Right atrium auricular region (tissue), 2 donors: ENCODE results near the gene SORBS2. TPM values are rescaled to one million over a fixed set of nuclear protein-coding genes. Genes with fewer than 3 reads are reported as not detected.

Experiments
- DNase-seq: peaks from one replicate; pipeline ENCODE4 v3.0.0-alpha.2; 2019; ENCODE audit warnings: low spot score
- H3K27ac ChIP-seq, 2 donors: fragments of 200-600 bp; sonication (generic); 1 replicate in 1 of 2; 2 replicates in 1 of 2; pipeline ENCODE4 v1.5.1; 2016 to 2019
- H3K27me3 ChIP-seq, 2 donors: fragments of 200-600 bp; sonication (generic); one replicate each; pipeline versions ENCODE4 v1.5.1 to v1.6.0; 2017 to 2019
- H3K36me3 ChIP-seq: fragments of 200-600 bp; sonication (generic); one replicate; pipeline ENCODE4 v1.5.1; 2016
- H3K4me1 ChIP-seq, 2 donors: fragments of 200-600 bp; sonication (generic); one replicate each; pipeline versions ENCODE4 v1.5.1 to v1.6.0; 2017 to 2019
- H3K4me3 ChIP-seq, 2 donors: fragments of 200-600 bp; sonication (generic); 1 replicate in 1 of 2; 2 replicates in 1 of 2; pipeline ENCODE4 v1.5.1; 2017 to 2019; ENCODE audit warnings: mild to moderate bottlenecking in 1 of 2, moderate library complexity in 1 of 2
- H3K9me3 ChIP-seq, 2 donors: fragments of 200-600 bp; sonication (generic); one replicate each; pipeline ENCODE4 v1.5.1; 2019
- total RNA-seq, 2 donors: library from RNA; depleted of rRNA; stranded (reverse); fragments of >200 nt; gene quantifications; one replicate each; pipeline ENCODE4 v1.1.0, GENCODE V29; 2016
- TF ChIP-seq, protein P1 (sequence below), 2 donors: fragments of 200-600 bp; sonication (generic); IDR thresholded peaks; one replicate each; pipeline ENCODE4 v1.5.1; 2019; ENCODE audit warnings: antibody characterized with exemption in 2 of 2

Gene SORBS2
- total RNA-seq, 2 donors from 2014 or later, result 530 to 741 TPM

DNA sequence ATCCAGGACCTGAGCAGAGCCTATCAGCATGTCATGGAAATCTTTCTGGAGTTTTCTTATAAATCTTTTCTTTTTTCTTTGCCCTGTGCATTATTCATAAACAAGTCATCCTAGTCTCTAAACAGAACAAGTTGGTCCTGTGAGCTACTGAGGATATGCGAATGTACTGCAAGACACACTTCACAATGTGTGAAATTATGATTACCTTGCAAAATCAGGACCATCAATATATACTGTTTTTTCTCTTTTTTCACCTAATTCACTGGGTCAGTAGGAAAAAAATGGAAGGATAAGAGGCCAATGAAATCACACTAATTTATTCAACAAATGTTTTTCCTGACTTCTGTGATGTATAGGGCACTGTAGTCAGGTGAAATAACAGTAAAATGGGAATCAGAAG lies 14.4 kb upstream of the SORBS2 start:
- Histone ChIP-seq H3K9me3 (no peaks in the 10 kb centered on the region), H3K4me1 (peaks cover 0 to 5% of the 10 kb centered on the region in 2 donors), H3K27me3 (no peaks in the 10 kb centered on the region), H3K27ac (no peak overlapping the region), H3K4me3 (no peak overlapping the region), H3K36me3 (no peaks in the 10 kb centered on the region)
- DNase-seq, result no peak
- TF ChIP-seq, protein P1, sequence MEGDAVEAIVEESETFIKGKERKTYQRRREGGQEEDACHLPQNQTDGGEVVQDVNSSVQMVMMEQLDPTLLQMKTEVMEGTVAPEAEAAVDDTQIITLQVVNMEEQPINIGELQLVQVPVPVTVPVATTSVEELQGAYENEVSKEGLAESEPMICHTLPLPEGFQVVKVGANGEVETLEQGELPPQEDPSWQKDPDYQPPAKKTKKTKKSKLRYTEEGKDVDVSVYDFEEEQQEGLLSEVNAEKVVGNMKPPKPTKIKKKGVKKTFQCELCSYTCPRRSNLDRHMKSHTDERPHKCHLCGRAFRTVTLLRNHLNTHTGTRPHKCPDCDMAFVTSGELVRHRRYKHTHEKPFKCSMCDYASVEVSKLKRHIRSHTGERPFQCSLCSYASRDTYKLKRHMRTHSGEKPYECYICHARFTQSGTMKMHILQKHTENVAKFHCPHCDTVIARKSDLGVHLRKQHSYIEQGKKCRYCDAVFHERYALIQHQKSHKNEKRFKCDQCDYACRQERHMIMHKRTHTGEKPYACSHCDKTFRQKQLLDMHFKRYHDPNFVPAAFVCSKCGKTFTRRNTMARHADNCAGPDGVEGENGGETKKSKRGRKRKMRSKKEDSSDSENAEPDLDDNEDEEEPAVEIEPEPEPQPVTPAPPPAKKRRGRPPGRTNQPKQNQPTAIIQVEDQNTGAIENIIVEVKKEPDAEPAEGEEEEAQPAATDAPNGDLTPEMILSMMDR (IDR thresholded peaks at IDR 0.05), result no peak

DNA sequence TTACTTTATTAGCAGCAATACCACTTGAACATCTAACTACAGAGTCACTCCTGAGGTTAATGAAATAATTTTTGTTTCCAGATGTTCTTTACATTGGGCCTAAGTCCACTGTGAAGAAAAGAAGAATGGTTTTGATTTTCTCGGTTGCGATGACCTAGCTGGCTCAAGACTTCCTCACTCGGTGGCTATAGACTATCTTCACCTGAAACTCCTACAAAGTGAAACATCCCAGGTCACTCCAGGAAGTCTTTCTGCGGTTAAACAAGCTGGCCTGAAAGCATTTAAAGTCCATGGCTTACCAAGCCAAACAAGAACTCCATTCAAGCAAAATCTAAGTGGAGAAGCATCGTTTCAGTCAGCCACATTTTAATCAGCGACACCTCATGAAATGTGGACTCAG lies 13.7 kb upstream of the SORBS2 start:
- no peaks in the 10 kb centered on the region for H3K9me3 ChIP-seq
- TF ChIP-seq, protein P1 (IDR thresholded peaks at IDR 0.05), result no peak
- no peak for DNase-seq
- H3K27ac ChIP-seq, result no peak overlapping the region
- peaks cover 0 to under 1% of the 10 kb centered on the region in 2 donors for H3K4me1 ChIP-seq
- no peaks in the 10 kb centered on the region for H3K36me3 ChIP-seq
- H3K4me3 ChIP-seq, result no peak overlapping the region
- H3K27me3 ChIP-seq, result no peaks in the 10 kb centered on the region

DNA sequence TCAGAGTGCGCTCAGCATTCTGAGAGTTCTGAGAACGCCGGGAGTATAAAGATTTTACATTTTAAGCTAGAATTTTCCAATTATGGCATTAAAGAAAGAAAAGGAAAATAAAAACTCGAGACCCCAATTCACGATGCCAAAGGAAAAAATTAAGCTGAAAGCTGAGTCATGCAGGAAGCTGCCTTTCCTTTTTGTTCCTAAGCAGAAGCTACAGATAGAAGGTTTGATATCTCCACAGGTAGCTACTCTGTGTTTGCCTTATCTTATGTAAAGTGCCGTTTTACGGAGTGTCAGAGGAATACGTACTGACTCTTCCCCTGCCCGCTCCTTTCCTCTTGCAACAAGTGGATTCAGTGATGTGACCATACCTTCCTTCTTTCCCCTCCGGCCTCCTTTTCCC lies 10.8 kb upstream of the SORBS2 start:
- no peak for DNase-seq
- TF ChIP-seq, protein P1 (IDR thresholded peaks at IDR 0.05), result no peak
- Histone ChIP-seq H3K36me3 (no peaks in the 10 kb centered on the region), H3K27ac (no peak overlapping the region), H3K27me3 (no peaks in the 10 kb centered on the region), H3K9me3 (no peaks in the 10 kb centered on the region), H3K4me1 (peaks cover 0 to 5% of the 10 kb centered on the region in 2 donors), H3K4me3 (no peak overlapping the region)

DNA sequence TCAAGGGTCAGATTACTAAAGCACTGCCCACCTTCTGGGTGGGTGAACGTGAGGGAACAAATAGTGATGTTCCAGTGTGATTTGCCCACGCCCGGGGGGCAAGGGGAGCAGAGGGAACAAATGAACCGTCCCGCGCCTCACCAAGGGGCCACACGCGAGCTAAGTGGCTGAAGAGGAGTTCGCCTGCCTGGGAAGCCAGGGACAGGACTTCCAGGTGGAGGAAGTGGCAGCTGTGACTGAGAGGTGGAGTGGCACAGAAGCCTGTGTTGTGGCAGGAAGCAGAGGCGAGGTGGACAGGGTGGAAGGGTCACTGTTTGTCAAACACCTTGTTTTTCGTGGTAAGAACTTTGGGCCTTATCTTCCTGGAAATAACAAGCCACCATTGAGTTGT lies 9.0 kb upstream of the SORBS2 start:
- no peaks in the 10 kb centered on the region for H3K27me3 ChIP-seq
- no peak overlapping the region for H3K4me3 ChIP-seq
- H3K36me3 ChIP-seq, result no peaks in the 10 kb centered on the region
- no peak for DNase-seq
- TF ChIP-seq, protein P1 (IDR thresholded peaks at IDR 0.05), result no peak
- H3K27ac ChIP-seq, result no peak overlapping the region
- peaks cover 0 to 15% of the 10 kb centered on the region in 2 donors for H3K4me1 ChIP-seq
- no peaks in the 10 kb centered on the region for H3K9me3 ChIP-seq

DNA sequence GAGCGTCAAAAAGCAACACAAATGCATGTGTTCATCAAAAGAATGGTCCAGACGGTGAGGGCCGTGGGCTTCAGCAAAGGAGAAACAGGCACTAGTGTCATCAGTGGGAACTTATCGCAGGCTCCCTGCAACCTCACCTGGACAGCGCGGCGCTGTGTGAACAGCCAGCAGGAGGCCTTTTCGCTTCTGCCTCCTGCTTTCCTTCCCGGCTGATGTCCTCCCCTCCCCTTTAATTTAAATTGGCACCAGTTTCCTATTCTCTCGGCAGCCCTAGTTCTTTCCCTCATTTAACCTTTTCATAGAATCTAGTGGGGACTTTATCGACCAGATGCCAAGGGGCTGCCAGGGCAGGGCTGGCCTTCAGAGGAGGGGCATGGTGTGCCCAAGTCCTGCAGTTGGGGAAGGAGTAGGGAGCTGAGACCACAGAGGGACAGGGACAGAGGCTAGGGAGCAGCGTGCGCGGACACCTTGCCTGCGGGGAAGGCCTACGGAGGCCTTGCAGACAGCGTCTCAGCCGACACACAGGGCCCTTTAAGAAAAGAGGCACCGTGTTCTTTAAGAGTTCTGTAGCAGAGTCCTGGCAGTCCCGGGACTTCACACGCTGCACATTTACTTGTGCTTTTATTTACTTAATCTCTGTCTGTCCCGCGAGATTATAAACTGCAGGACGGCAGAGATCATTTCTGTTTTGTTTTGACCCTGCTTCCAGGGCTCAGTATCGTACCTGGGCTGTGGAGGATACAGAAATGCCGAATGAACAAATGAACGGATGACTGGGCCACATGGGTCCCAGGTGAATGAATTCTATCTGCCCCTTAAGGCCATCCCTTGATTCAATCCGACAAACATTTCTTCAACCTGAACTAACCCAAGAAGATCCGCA lies 8.4 kb upstream of the SORBS2 start:
- Histone ChIP-seq H3K4me1 (peaks cover 0 to 15% of the 10 kb centered on the region in 2 donors), H3K36me3 (no peaks in the 10 kb centered on the region), H3K27me3 (no peaks in the 10 kb centered on the region), H3K27ac (peak overlapping the region; percentile 35 to 49), H3K9me3 (no peaks in the 10 kb centered on the region), H3K4me3 (no peak overlapping the region)
- DNase-seq, result no peak
- TF ChIP-seq, protein P1 (IDR thresholded peaks at IDR 0.05), result no peak
